ENCODE data around the gene PHOSPHO1.
"Not testable (repeated sequence)": the region's sequence is repeated elsewhere in the genome, so short reads cannot be mapped to it uniquely, and the experiment has no call there.

PHOSPHO1 gene, protein sequence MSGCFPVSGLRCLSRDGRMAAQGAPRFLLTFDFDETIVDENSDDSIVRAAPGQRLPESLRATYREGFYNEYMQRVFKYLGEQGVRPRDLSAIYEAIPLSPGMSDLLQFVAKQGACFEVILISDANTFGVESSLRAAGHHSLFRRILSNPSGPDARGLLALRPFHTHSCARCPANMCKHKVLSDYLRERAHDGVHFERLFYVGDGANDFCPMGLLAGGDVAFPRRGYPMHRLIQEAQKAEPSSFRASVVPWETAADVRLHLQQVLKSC

GRCh38 chr17:49230636-49231562 is at the start of gene PHOSPHO1:
PHOSPHO1 (minus strand) TSS chr17:49230787; CDS start chr17:49226691, 4,096 bp downstream.
- peak; percentile 78 for DNase-seq (ENCODE audit: low read depth)

DNA sequence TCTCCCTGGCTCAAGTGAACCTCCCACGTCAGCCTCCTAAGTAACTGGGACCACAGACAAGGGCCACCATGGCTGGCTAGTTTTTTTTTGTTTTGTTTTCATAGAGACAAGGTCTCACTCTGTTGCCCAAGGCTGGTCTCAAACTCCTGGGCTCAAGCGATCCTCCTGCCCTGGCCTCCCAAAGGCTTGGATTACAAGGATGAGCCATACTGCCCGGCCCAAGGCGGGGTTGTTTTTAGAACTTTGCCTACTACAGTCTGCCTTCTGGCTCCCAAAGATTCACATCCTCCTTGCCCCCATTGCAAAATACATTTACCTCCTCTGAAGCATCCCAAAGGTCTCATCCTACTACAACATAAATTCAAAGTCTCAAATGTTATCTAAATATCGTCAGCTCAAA is 49.5 kb upstream of the PHOSPHO1 start:
- DNase-seq (ENCODE audit: low read depth) = no peak

DNA sequence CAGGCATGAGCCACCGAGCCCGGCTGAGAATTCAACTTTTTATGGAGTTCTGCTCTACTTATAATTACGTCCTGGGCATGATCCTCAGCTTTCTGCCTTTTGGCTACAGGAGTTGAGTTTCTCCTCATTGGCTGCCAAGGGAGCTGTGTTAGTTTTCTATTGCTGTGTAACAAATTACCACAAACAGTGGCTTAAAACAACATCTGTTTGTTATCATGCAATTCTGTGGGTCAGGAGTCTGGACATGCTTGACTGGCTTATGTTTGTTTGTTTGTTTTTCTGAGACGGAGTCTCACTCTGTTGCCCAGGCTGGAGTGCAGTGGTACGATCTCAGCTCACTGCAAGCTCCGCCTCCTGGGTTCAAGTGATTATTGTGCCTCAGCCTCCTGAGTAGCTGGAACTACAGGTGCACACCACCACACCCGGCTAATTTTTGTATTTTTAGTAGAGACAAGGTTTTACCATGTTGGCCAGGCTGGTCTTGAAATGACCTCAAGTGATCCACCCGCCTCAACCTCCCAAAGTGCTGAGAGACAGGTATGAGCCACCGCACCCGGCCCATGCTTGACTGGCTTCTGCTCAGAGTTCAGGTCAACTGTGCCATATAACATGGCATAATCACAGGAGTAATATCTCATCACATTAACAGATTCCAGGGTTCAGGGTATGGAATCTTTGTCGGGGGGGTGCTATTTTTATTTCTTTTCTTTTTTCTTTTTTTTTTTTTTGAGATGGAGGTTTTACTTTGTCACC is 48.9 kb upstream of the PHOSPHO1 start:
- not testable (repeated sequence) for DNase-seq (ENCODE audit: low read depth)

- DNase-seq (ENCODE audit: low read depth) = no peak
These were observed 47.5 kb upstream of the PHOSPHO1 start for GRCh38 chr17:49278076-49278475.

DNA sequence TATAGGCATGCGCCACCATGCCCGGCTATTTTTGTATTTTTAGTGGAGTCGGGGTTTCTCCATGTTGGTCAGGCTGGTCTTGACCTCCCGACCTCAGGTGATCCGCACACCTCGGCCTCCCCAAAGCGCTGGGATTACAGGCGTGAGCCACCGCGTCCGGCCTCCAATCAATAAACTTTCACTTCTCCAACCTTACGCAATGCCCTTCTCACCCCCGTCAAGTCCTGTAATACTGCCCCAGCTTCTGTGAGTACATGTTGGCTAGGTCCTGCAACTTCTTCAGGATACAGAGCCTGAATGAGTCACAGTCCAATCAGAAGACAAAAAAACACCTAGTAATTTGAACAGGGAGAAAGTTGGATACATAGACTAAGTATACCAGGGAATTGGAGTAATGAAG is 47.1 kb upstream of the PHOSPHO1 start:
- DNase-seq (ENCODE audit: low read depth) = no peak

GRCh38 chr17:49275981-49276380 is 45.4 kb upstream of the PHOSPHO1 start:
- DNase-seq (ENCODE audit: low read depth) = not testable (repeated sequence)

DNA sequence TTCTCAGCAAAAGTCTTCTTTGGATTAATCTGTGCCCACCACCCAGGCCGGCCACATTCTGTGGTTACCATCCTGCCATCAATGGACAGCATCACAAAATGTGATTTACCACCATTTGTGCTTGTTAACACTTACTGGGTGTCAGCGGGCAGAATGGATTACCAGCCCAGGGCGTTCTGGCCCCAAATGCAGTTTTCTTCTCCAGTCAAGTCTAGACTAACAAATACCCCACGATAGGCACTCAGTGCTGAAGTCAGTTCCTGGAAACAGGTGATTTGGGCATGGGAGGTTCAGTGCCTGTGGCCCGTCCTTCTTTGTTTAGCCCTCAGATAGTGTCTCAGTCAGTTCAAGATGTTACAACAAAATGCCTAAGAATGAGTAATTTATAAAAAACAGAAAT is 38.8 kb upstream of the PHOSPHO1 start:
- DNase-seq (ENCODE audit: low read depth) = no peak

DNA sequence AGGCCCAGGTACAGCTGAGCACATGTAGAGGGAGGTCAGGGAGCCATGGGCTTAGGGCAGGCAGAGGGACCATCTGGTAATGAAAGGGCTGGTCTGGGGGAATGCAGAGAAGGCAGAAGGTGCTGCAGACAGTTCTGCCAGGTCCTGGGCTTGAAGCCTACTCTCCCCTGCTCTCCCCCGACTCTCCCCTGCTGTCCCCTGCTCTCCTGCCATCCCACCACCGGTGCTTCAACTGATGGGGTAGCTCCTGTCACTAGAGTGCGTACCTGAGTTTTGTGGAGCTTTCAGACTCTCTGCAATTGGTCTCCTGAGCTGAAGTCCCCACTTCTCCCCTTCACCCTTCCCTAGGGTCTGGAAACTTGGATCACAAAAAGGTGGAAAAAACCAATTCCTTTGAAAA is 37.3 kb upstream of the PHOSPHO1 start:
- DNase-seq (ENCODE audit: low read depth) = no peak

GRCh38 chr17:49266233-49266632 is 35.6 kb upstream of the PHOSPHO1 start:
- DNase-seq (ENCODE audit: low read depth) = no peak

DNA sequence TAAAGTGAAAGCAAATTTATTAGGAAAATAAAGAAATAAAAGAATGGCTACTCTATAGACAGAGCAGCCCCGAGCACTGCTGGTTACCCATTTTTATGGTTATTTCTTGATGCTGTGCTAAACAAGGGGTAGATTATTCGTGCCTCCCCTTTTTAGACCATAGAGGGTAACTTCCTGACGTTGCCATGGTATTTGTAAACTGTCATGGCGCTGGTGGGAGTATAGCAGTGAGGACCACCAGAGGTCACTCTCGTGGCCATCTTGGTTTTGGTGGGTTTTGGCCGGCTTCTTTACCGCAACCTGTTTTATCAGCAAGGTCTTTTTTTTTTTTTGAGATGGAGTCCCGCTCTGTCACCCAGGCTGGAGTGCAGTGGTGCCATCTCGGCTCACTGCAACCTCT is 31.0 kb upstream of the PHOSPHO1 start:
- not testable (repeated sequence) for DNase-seq (ENCODE audit: low read depth)

DNA sequence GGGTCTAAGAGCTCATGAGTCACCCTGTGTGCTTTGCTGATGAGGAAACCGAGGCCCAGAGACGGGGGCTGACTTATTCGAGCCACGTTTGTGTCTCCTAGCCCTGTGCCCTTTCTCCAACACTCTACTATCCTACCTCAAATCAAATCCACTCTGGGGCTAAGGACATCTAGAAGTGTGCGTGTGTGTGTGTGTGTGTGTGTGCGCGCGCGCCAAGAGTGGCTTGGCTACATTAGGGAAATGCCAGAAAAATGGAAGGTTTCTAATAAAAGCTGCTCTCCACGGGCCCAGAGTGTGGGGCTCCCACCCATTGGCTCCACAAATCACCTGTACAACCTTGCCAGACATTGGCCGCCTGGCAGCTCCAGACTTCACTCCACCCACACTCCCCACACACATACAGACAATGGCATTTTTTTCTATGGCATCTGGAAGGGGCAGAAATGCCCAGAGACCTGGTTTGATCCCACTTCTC is 30.3 kb upstream of the PHOSPHO1 start:
- DNase-seq (ENCODE audit: low read depth) = no peak

DNA sequence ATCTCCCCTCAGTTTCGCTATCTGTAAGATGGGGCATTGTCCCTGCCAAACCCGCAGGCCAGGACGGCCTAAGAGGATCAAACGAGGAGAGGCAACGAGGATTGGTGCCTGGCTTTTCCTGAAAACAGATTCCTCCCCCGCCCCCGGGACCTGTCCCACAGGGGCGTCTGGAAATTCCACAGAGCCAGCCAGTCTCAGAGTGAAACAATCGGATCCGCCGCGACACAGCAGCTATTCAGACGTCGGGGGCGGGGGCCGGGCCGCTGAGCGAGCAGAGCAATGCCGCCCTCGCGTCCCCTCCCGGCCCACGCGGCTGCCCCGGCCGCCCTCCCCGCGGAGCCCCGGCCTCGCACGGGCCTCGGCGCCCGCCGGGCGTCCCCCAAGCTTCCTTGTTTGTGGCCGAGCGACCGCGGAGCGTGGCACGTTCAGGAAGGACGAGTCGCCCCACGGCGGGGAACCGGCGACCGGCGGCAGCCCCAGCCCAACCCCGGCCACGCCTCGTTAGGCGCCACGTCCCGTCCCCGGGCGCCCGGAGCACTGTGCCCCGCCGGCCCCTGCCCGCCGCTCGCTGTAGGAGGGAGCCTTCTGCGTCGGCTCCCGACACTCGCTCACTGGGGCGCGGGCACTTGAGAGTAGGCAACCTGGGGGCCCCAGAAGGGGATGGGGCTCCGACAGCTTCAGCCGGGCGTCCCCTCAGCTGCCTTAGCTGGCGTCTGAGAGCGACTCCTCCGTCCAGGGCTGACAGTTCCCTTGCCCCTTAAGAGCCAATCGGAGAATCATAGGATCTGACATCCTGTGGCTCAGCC is 29.6 kb upstream of the PHOSPHO1 start:
- DNase-seq (ENCODE audit: low read depth) = peak; percentile 13

DNA sequence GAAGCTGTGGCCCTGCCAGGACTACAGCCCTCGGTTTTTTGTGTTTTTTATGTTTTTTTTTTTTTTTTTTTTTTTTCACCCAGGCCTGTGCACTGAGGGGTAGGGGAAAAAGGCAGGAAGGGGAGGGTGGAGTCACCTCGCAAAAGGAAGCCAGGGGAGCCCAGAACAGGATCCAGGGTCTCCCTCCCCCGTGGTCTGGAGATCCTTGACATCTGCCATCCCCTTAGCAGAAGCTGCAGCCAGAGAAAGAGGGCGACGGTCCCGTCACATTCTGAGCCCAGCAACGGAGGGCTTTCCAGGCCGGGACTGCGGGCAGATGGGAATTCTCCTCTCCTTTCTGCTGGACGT is 29.1 kb upstream of the PHOSPHO1 start:
- DNase-seq (ENCODE audit: low read depth) = no peak

- no peak for DNase-seq (ENCODE audit: low read depth)
These were observed 27.8 kb upstream of the PHOSPHO1 start for GRCh38 chr17:49258394-49258793.

- DNase-seq (ENCODE audit: low read depth) = no peak
These were observed 24.5 kb upstream of the PHOSPHO1 start for GRCh38 chr17:49255125-49255524.

- DNase-seq (ENCODE audit: low read depth) = no peak
These were observed 23.5 kb upstream of the PHOSPHO1 start for GRCh38 chr17:49254066-49254465.

- DNase-seq (ENCODE audit: low read depth) = no peak
These were observed 21.6 kb upstream of the PHOSPHO1 start for GRCh38 chr17:49252148-49252695.

GRCh38 chr17:49249890-49250522 is 19.4 kb upstream of the PHOSPHO1 start:
- DNase-seq (ENCODE audit: low read depth) = no peak

- DNase-seq (ENCODE audit: low read depth) = no peak
These were observed 18.8 kb upstream of the PHOSPHO1 start for GRCh38 chr17:49249292-49249794.

GRCh38 chr17:49247944-49248343 is 17.4 kb upstream of the PHOSPHO1 start:
- no peak for DNase-seq (ENCODE audit: low read depth)

DNA sequence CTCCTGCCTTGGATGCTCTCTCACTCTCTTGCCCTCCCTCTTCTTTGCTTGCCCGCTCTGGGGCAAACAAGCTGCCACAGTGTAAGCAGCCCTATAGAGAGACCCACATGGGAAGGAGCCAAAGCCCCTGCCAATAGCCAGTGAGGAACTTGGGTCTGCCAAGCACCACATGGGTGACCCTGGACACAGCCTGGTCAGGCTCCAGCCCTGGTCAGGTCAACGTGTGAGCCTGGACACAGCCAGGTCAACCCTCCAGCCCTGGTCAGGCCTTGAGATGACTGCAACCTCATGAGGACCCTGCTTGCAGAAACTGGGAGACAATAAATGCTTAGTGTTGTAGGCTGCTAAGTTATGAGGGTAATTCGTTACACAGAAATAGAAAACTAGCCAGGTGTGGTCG is 14.3 kb upstream of the PHOSPHO1 start:
- DNase-seq (ENCODE audit: low read depth) = no peak

Data from T-helper 22 cell (primary cell).